Glomerular endothelial cell (primary cell): ENCODE measurements around the gene SCUBE2. TPM values are rescaled to one million over a fixed set of nuclear protein-coding genes. Genes with fewer than 3 reads are reported as not detected.
A peak's percentile ranks its signal among the peaks of the same experiment; 100 is the strongest.
"Not testable (repeated sequence)": the region's sequence is repeated elsewhere in the genome, so short reads cannot be mapped to it uniquely, and the experiment has no call there.

Experiments
- DNase-seq: peaks from one replicate; pipeline ENCODE4 v3.0.0-alpha.2; 2011; ENCODE audit warnings: low read depth, low spot score; ENCODE audit errors: extremely low read depth
- total RNA-seq: library from RNA; depleted of rRNA; stranded (reverse); fragments of >200 nt; gene quantifications from 2 replicates; pipeline ENCODE4 v1.2.3, GENCODE V29; 2015

The SCUBE2 gene
- total RNA-seq, 1 donor from 2014 or later: 0.76 TPM

DNA sequence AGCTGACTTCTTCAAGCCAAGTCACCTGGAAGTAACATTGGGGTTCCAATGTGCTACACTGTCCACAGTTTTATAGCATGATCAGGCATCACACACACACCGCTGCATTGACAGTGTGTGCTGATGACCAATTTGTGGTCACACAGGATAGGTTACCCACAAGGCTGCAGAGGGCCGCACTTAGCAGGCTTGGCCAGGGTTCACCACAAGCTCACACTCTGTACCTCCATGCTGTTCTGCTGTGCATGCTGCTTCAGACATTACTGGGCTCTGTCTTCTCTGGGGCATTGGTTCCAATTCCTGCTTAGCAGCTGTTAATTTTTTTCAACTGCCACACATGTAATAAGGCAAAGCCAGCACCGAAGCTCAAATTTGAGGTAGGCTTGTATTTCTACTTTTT is 76.6 kb downstream of the SCUBE2 start:
- DNase-seq: no peak

DNA sequence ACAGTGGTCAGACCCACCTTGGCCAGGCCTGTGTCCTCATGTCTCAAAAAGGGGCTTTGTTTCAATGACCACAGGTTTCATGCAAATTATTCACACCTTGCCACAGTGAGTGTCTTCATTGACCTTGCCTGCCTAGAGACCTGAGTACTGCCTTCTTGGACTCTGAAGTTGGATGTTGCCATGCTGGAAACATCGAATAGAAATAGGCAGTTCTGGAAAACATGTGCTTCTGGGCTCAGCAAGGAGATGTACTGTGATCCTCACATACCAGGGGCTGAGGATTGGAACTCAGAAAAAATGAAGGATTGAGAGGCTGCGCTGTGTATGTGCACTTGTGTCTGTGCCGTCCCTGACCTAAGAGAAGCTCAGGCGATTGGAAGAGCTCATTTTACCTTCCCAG is 78.0 kb downstream of the SCUBE2 start:
- no peak for DNase-seq

DNA sequence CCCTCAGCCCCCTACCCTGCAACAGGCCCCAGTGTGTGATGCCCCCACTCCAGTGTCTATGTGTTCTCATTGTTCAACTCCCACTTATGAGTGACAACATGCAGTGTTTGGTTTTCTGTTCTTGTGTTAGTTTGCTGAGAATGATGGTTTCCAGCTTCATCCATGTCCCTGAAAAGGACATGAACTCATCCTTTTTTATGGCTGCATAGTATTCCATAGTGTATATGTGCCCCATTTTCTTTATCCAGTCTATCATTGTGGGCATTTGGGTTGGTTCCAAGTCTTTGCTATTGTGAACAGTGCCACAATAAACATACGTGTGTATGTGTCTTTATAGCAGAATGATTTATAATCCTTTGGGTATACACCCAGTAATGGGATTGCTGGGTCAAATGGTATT is 81.9 kb downstream of the SCUBE2 start:
- DNase-seq: not testable (repeated sequence)

DNA sequence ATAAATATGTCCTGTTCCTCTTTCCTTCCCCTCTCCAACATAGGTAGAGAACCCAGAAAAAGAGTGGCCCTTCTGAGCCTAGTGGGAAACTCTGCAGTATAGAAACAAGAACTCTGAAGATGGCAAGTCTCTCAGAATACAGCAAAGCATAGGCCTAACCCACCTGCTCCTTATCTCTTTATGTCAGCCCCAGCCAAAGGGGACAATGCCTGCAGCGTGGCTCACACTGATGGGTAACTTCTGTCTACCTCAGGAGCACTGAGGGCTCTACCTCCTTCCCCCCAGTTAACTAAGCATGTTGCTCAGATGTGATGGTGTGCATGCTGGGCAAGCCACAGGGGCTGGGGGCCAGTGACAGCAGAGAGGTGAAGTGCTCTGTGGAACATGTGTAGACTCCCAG is 82.7 kb downstream of the SCUBE2 start:
- DNase-seq: no peak

DNA sequence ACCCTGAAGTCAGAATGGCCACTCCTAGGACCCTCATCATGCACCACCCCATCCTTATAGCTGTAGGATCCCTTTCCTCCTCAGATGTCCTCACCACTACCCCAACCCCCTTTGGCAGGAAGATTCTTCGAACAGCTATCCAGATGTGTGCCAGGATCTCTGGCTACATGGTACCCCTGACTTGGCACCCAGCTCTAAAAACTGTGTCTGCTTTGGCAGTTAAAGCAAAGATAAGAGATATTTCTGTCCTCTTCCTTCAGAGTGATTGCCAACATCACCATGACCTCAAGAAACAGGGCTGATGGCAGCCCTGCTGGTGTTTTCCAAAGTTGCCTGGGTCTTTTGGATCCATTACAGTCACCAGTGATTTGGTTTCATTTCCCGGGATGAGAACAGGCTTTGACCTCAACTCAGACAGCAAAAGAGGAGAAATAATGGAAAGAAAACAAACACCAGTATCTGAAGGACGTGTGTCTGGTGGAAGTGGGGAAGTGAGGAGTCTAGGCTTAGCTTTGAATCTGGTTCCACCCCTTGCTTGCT is 83.3 kb downstream of the SCUBE2 start:
- no peak for DNase-seq

DNA sequence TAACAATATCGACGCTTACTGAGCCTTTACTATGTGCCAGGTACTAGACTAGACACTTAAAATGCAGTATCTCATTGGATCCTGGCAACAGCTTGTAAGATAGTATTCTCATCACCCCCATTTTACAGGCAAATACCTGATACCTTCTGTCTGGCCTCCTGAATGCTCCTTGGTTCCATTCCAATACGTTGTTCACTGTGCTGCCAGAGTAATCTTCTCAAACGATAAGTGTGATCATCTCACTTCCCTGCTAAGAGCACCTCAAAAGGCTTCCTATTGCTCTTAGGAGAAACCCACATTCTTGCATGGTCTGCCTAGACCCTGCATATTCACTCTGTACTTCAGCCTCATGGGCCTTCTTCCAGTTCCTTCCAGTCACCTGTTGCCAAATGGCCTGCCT is 86.3 kb downstream of the SCUBE2 start:
- no peak for DNase-seq

DNA sequence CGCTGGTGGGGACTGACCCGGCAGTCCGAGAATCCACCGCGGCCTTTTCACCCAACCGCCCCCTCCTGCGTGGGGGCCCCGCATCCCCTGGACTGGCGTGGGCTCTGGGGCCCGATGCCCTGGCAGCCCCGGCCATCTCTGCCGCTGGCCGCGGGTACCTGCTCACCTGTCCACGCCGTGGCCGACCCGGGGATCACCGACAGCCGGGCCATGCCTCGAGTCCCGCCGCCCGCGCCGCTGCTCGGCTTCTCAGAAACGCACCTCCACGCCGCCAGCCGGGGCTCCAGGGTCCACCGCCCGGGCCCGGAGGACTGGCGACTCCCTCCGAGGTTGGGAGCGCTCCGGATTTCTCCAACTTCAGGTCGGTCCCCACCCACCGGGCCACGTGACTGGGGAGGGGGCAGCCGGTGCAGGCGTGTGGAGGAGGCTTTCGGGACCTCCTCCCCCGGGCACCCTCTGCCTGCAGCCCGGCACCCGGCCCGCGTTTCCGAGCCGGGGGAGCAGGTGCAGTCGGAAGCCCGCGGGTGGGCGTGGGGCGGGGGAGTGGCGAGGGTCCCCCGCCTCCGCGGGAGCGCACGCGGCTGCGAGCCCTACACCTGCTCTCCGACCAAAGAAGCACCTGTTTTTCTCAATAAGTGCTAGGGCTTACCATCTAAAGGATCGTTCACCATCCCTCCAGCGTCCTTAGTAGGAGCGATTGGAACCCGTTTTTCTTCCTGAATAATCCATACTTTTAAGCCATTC is 87.0 kb downstream of the SCUBE2 start:
- no peak for DNase-seq

DNA sequence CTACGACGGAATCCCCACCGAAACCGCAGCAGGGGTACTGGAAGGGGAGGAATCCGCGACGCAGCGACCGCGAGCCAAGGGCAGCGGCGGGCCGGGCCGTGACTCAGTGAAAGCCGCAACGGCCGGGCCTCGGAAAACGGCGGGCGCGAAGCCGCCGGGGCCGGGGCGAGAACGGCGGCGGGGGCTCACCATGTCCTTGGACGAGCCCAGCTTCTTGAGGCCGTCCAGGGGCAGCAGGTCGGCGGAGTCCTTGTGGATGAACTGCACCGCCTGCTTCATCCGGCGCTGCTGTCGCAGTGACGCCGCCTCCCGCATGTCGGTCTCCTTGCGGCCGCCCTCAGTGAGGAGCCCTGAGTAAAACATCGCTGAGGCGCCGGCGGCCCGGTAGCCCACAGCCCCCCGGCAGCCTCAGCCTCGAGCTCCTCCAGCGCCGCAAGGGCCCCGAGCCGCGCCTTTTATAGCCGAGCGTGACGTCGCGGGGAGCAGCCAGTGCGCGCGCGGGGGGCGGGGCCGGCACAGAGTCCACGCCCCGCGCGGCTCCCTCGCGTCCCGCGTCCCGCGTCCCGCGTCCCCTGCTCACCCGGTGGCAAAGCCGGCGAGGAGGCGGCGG is 87.7 kb downstream of the SCUBE2 start, which contains the start of gene NRIP3:
Gene NRIP3 (minus strand): TSS at position 429 of the 610 bp plus-strand sequence. CDS start 66 bp downstream, at position 363.
- DNase-seq: no peak

DNA sequence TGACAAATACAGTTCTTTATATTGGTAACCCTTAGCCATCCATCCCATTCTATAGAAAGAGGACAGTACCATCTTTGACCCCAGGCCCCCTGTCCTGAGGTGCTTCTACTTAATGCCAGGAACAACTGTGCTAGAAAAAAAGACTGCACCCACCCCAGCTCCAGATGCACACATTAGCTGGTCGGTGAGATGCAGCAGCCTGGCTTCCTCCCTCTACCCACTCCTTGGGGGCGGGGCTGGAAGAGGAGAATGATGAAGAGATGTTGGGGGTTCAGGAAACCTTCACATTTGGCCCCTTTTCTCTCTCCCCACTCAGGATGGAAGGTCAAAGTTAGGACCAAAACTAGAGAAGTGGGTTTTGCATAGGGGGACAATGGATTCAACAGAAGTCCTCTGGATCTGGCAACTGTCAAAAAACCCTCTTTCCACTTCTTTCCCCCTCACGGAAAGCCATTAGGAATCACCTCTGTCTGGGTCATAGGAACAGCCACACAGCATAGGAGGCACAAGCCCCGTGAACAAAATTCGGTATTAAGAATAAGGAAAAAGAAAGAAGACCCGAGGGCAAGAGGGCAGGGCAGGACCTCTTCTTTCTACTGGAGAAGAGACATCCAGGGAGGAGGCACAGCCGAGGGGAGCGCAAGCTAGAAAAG is 88.4 kb downstream of the SCUBE2 start:
- no peak for DNase-seq

DNA sequence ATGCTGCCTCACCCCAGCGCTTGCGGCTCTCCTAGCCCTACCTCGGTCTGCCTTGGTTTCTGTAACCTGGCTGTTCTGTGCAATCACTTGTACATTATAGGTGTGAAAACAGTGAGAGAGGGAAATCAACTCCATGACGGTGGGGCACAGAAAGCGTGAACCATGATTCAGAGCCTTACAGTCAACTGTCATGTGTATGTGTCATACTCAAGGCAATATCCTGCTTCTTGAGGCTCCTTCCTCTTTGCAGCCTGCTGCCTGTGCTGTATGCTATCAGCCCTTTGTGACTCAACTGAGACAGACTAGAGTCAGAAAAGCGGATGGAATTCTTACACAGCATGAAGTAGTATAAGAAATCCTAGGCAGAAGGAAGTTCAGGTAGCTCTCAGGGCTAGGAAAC is 89.7 kb downstream of the SCUBE2 start:
- peak; percentile 62 for DNase-seq

DNA sequence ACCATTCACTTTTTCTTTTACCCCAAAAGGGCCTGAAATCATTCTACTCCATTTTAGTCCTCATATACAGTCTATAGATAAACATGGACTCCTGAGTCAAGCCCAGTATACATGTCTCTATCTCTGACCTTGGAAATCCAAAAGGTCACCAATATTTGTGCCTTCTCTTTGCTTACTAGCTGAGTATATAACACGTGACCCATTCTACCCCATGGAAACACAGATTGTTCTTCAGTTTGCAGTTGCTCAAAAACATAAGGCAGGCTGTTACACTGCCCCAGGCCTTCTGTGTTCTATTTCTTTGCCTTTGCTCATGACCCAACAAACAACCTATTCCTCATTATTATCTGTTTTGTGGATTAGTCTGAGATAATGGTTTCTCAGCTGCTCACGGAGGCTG is 93.4 kb downstream of the SCUBE2 start:
- DNase-seq: no peak

DNA sequence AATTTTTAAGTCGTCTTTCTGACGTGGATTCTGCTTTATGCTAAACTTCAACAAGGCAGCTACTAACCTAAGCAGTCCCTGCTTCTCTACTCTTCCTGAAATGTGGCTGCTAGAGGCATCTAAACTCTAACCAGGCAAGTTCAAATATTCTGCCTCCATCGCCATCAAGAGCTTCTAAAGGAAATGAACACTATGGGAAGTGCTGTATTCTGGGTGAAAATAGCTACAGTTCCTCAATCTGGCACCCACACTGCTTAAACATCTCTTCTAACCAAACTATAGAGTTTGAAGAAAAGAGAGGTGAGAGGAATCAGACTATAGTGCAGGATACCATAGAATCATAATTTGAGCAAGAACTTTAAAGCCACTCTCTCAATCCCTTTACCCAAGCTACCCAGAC is 93.9 kb downstream of the SCUBE2 start:
- no peak for DNase-seq

DNA sequence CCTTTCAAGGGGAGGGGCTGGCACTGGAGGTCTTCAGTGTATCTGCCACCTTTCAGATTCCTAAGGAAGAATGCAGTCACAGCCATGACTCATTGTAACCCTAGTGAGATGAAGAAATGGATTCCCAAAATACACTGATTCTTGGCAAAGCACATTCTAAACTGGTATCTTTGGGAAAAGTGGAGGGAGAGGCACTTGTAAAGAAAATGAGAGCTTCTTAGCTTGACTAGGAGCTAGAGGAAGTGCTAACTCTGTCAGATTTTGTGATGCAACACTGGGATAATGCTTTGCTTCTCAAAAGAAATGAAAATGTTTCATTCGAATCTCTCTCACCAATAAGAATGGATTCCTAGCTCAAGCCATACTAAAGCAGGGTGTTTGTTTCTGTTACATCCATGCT is 101.9 kb downstream of the SCUBE2 start:
- DNase-seq: no peak

DNA sequence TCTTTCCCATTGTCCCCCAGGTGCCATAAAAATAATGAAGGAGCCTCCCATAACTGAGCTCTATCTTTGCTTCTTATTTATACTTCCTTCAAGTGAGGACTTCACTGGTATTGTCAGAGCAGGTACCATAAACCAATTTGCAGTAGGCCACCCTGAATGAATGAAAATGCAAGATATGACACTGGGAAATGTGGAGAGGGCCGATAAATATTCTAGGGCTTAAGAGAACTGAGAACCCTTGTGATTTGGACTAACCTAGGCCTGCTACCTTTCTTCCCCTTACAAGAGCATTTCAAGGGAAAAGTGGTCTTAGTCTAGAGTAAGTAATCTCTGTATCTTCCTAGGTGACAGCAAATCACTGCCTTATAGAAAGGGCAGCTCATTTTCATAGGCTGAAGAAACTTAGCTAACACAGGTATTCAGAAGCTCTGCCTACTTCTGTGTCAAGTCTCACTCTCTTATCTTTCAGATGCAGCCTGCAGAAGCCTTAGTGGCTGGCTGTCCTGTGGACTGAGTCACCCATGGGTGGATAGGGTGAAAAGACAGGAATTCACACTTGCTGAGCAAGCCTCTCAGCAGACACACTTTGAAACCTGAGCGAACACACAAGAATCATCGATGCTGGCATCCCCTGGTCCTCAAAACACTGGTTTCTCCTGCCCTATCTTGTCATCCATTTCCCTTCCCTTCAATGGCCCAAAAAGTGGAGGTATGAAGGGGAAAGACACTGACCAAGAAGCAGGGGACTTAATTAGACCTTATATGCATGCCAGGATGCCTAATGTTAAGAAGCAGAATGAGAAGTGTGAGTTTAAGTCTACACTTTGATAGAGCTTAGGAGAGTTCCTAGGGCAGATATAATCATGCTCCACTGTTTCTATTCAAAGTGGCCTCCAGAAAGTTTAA is 102.8 kb downstream of the SCUBE2 start:
- DNase-seq: no peak

DNA sequence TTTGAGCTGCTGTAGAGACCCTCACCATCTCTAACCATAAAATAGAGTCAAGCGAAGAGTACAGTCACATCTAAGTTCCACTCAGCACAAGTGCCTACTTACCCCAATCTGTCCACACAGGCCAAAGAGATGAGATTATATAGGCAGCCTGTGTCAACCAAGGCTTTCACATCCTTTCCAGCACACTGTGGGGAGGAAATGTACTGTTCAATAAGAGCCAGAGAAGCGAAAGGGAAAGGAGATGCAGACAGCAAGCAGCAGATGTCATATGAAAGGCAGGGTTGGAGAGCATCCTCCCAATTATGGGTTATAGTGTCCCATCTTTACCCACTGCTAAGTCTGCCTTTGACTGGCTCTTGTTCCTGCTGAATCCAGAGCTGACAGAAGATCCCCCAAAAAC is 104.0 kb downstream of the SCUBE2 start:
- DNase-seq: no peak

DNA sequence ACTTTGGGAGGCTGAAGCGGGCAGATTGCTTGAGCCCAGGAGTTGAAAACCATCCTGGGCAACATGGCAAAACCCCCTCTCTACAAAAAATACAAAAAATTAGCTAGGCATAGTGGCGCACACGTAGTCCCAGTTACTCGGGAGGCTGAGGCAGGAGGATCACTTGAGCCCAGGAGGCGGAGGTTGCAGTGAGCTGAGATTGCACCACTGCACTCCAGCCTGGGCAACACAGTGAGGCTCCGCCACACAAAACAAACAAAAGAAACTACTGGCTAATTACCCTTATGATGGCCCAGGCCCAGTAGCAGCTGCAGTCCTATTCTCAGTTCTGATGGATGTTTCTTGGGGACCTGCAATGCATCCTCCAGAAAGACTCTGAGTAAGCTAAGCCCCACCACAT is 104.6 kb downstream of the SCUBE2 start:
- DNase-seq: not testable (repeated sequence)

DNA sequence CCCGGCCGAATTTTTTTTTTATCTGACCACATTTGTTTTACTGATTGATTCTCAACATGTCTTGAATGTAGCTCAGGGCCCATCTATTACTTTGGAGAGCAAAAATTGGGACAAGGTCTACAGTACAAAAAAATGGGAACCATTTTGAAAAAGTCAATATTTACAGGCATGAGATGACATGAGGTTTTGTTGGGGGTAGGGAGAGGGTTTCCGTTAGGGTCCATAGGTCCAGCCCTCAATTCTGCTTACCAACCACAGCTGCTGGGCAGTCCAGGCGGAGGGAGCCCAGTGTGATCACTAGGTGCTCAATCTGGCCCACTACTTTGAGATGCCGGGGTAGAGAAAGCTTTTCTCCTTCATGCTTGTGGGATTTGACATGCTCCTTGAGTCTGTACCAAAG is 105.9 kb downstream of the SCUBE2 start:
- no peak for DNase-seq

DNA sequence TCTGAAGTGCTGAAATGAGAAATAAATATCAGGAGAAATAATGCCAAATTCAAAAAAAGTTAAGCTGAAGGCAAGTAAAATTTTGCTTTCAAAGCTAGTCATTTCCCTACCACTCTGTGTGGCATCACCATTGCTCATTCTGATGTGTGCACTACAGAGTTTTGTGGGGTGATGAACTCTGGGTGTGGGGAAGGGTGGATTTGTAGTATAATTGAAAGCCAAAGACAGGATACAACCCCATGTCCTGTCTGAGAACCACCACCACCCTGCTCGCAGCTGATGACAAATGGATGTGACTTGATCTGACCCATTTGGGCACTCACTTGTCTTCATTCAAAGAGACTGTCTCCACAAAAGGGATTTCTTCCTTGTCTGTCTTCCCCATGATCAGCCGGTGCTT is 107.8 kb downstream of the SCUBE2 start:
- no peak for DNase-seq

DNA sequence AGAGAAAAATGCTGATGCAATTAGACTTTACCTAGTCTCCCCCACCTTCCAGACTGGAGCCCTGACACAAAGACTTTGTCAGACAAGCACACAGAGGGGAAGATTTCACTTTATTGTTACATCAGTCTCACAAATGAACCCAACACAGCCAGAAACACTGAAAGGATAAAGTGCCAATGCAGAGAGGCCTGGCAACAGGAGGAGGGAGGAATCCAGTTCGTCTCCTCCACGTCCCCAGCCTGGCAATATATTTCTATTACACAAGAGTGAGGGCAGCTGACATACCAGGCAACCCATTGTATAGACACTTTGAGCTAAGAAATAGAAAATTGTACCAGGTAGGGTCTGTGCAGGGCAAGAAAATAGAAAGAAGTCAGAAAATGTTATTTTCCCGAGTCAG is 110.9 kb downstream of the SCUBE2 start:
- DNase-seq: no peak

DNA sequence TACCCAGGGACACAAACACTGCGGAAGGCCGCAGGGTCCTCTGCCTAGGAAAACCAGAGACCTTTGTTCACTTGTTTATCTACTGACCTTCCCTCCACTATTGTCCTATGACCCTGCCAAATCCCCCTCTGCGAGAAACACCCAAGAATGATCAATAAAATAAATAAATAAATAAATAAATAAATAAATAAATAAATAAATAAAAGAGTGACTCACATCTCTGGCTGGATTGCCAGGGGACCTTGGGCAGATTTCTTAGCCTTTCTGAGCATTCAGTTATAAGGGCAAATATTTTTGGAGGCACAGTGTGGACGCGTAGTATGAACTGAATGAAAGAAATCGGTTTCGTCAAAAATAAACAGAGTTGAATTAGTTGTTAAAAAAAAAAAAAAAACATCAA is 112.0 kb downstream of the SCUBE2 start:
- DNase-seq: not testable (repeated sequence)

DNA sequence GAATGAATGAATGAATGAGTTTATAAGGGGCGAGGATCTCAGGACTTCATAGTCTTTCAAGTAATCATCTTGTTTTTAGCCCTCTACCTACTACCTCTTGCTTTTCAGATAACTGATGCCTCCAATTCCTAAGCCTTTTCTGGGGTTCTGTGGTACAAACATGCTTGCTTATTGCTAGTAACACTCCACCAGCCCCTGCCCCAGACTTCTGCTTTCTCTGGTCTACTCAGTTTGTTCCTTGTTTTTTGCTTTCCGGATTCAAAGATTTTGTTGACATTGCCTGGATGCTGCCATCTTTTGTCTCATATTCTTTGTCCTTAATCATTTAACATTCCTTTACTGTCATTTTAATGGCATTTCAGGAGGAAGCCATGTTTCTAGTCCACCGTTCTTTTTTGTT is 118.3 kb downstream of the SCUBE2 start:
- no peak for DNase-seq
